ENCODE data around the gene PTGR3.

DNA sequence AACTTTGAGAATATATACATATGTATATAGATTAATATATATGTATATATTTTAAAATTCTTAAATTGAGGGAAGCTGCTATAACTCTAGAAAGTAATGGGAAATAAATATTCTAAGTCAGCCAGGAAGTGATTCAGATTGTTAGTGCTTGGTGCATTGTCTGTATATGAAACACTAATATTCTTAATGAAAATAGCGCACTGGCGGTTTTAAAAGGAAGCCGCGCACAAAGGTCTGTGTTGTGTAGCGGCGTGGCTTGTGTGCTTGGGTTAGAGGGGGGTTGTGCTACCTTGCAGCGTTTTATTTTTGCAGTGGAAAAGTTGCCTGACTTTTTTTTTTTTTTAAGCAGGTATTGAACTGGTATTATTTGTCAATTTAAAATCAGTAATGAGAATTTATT is 13.0 kb upstream of the PTGR3 start:
- TF ChIP-seq CTCF (IDR thresholded peaks at IDR 0.05) (no peak), POLR2A (IDR thresholded peaks at IDR 0.05) (no peak)

All from esophagus squamous epithelium (tissue), 4 donors.